G401 (cell line): ENCODE measurements around the gene SLC29A1. TPM values are rescaled to one million over a fixed set of nuclear protein-coding genes. Genes with fewer than 3 reads are reported as not detected.
"Not testable (repeated sequence)": the region's sequence is repeated elsewhere in the genome, so short reads cannot be mapped to it uniquely, and the experiment has no call there.

Experiments used
- DNase-seq: peaks from one replicate; pipeline ENCODE4 v3.0.0-alpha.2; 2015; ENCODE audit warnings: low spot score
- in situ Hi-C: cut with HindIII; loops from 2 replicates; pipeline ENCODE4 v1.10.0; 2016; ENCODE audit warnings: low sequenced_read_pairs, mixed read lengths
- total RNA-seq: library from RNA; depleted of rRNA; stranded (reverse); fragments of >200 nt; shearing (Covaris generic); gene quantifications from 2 replicates; pipeline ENCODE4 v1.2.3, GENCODE V29; 2014

SLC29A1 gene
- total RNA-seq, 1 experiment from 2014 or later = 46.1 TPM

DNA sequence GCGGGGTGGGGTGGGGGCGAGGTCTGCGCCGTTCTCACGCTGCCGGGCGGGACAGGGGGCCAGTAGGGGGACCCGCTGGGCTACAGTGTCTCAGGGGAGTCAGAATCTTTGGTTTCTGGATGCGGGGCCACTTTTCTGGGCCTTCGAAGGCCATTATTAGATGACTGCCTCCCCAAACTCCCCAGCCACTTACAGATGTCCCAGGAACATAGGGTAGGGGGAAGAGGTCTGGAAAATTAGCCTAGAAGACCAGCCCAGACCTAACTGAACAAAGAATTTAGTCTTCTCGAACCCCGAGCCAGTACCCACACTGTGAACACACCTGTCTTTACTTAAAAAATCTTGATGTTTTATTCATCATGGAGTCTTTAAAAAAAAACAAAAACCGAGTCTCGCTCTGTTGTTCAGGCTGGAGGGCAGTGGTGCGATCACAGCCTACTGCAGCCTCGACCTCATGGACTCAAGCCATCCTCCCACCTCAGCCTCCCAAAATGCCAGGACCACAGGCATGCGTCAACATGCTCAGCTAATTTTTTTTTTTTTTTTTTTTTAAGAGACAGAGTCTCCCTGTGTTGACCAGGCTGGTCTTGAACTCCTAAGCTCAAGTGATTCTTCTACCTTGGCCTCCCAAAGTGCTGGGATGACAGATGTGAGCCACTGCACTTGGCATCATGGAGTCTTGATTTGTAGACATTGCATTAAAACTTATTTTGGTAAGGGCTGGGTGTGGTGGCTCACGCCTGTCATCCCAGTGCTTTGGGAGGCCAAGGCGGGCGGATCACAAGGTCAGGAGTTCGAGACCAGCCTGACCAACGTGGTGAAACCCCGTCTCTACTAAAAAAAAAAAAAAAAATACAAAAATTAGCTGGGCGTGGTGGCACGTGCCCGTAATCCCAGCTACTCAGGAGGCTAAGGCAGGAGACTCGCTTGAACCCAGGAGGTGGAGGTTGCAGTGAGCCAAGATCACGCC is 3.3 kb upstream of the SLC29A1 start:
- in situ Hi-C loops = no loop called here
- no peak for DNase-seq

GRCh38 chr6:44220913-44221290 is 2.5 kb upstream of the SLC29A1 start:
- in situ Hi-C loops = no loop called here

DNA sequence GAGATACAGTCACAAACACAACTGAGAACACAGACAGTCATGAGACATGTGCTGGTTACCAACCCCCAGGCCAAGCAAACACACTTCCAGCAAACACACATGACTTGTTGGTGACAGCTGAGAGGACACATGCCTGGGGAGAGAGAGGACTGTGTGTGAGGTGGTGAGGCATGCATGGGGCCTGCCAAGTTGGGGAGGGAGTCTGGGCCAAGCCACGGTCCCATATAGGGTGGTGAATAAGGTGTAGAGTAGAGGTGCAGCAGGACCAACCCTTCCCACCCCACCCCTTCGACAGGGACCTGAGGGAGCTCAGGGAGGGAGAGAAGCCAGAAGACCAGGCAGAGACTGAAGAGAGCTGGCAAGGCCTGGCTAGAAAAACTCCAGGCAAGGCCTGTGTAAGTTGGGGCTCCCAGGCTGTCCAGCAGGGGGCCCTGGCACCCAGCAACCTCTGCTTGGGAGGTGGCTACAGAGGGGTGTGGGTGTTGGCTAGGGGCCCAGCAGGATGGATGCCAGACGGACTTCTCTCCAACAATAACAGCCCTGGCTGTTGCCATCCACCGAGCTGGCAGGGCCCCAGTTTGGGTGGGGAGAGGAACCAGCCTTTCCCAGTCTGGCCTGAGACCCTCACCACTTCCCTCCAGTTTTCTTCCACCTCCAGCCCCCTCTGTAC is 2.0 kb upstream of the SLC29A1 start:
- peak; percentile 59 for DNase-seq
- in situ Hi-C loops = no loop called here

More at GRCh38 chr6:44220913-44221290, 2.5 kb upstream of the SLC29A1 start:
- no peak for DNase-seq

- DNase-seq = no peak
- in situ Hi-C loops = no loop called here
Observed at GRCh38 chr6:44221961-44222335, 1.4 kb upstream of the SLC29A1 start.

GRCh38 chr6:44222486-44223318 is 693 bp upstream of the SLC29A1 start:
- DNase-seq = peak; percentile 59
- in situ Hi-C loops = no loop called here

DNA sequence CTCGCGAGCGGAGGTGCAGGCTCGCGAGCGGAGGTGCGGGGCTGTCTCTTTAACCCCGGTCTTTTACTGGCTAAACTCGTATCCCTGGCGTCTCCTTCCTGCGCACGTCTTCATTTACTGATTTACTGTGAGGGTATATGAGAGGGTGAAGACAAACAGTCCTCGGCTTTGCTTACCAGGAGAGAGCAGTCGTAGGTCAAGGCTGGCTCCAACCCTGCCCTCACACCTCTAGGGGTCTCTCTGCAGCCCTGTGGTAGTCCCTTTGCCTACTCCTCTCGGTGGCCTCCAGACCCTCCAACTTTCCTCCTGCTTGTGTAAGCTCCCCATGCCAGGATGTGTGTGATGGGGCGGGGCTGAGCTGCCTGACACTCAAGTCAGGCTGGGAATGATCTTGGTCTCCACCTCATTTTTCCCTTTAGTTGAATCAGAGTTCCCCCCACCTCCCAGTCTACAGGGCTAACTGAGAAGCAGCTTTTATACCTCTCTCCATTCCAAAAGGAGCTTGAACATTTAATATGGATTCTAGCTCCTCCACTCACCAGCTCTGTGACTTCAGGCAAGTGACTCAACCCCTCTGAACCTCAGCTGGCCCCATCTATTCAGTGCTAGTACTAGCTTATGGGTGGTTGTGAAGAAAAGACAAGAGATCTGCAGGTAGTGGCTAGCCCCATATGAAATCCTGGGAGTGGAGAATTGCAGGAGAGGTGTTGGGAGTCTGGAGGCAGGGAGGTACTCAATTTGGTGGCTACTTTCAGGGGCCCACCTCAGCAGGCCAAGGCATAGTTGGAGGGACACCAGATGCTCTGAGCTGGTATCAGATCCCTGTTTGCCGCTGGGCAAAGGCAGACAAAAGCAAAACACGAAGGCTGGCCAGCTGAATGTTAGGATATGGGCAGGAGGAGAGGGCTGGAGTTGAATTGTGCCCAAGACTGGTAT is 902 bp downstream of the SLC29A1 start:
- peak; percentile 63 for DNase-seq
- in situ Hi-C loops = no loop called here

- no peak for DNase-seq
- in situ Hi-C loops = no loop called here
Observed at GRCh38 chr6:44224965-44225305, 1.5 kb downstream of the SLC29A1 start.

GRCh38 chr6:44225579-44226325 is 2.4 kb downstream of the SLC29A1 start:
- DNase-seq = no peak
- in situ Hi-C loops = no loop called here

DNA sequence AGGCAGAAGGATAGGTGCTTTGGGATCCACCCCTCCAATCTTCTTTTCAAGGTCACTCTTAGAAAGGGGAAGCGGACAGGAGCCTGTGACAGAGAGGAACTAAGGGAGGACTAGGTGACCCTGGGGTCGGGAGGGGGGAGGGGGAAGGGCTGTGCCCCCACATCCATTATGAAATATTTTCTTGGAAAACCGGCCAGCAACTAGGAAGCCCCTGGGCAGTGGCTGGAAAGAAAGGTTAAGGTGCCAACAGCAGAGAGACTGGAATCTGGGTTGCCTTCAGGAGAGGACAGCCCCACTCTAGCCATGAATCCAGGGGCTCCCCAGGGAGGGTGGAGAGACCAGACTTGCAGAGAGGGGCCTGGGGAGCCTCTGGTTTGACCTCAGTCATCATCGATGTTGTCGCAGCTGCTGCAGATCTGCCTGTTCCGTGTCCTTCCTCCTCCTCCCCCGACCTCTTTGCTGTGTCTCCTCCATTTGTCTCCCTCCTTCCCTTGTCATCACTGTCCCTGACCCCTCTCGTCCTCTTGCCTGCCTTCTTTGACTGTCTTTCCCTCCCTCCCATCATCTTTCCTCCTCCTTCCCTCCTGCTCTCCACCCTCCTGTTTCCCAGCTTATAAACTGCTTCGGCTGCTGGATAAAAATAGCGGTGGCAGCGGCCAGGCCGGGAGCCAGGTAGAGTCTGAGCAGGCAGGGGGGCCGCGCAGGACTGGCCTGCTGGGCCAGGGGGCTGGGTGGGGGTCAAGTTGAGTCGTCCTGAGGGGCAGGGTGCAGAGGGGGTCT is 3.2 kb downstream of the SLC29A1 start:
- DNase-seq = peak; percentile 70
- in situ Hi-C loops = no loop called here

DNA sequence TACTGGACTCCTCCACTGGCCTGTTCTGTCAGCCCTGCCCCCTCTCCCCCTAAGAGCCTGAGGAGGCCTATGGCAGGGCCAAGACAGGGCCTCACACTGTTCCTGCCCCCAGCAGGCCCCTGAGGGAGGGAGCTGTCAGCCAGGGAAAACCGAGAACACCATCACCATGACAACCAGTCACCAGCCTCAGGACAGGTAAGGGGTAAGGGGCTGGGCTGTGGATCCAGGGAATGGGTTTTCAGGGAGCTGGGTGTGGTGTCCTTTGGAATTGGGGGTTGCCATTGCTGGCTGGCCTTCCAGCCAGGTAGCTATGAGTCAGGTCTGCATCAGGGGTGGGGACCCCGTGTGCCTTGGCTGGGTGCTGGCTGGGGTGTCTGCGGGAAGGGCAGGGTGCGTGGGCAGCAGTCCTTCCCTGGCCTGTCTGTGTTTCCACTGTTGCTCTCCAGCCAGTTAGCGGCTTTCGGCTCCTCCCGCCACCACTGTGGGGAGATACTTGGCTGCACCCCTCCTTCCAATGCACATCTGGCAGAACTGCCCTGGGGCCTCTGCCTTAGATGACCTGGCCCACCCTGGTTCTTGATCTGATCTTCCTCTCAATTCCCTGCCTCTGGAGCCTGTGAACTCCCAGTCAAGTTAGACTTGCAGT is 3.9 kb downstream of the SLC29A1 start:
- in situ Hi-C loops = no loop called here

GRCh38 chr6:44228031-44228430 is 4.6 kb downstream of the SLC29A1 start:
- no peak for DNase-seq
- in situ Hi-C loops = no loop called here

More for the DNA sequence above, 3.9 kb downstream of the SLC29A1 start:
- peak; percentile 53 for DNase-seq

- in situ Hi-C loops = no loop called here
- DNase-seq = no peak
Observed at GRCh38 chr6:44228433-44228832, 5.0 kb downstream of the SLC29A1 start.

- in situ Hi-C loops = no loop called here
- no peak for DNase-seq
Observed at GRCh38 chr6:44228836-44229235, 5.4 kb downstream of the SLC29A1 start.

DNA sequence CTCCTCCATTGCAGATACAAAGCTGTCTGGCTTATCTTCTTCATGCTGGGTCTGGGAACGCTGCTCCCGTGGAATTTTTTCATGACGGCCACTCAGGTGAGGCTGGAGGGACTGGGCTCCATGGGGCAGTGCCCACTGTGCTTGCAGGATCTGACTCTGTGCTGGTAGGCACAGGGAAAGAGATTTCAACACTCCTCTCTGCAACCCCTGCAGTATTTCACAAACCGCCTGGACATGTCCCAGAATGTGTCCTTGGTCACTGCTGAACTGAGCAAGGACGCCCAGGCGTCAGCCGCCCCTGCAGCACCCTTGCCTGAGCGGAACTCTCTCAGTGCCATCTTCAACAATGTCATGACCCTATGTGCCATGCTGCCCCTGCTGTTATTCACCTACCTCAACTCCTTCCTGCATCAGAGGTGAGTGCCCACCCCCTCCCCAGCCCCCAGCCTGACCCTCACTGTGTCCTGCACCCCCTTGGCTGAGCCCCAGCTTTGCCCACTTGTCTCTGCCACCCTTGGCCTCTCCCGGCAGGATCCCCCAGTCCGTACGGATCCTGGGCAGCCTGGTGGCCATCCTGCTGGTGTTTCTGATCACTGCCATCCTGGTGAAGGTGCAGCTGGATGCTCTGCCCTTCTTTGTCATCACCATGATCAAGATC is 6.1 kb downstream of the SLC29A1 start:
- in situ Hi-C loops = loop anchor here (10.0 kb wide), 1 partner anchor 85 kb away; no protein-coding TSS in a partner anchor
- DNase-seq = no peak

DNA sequence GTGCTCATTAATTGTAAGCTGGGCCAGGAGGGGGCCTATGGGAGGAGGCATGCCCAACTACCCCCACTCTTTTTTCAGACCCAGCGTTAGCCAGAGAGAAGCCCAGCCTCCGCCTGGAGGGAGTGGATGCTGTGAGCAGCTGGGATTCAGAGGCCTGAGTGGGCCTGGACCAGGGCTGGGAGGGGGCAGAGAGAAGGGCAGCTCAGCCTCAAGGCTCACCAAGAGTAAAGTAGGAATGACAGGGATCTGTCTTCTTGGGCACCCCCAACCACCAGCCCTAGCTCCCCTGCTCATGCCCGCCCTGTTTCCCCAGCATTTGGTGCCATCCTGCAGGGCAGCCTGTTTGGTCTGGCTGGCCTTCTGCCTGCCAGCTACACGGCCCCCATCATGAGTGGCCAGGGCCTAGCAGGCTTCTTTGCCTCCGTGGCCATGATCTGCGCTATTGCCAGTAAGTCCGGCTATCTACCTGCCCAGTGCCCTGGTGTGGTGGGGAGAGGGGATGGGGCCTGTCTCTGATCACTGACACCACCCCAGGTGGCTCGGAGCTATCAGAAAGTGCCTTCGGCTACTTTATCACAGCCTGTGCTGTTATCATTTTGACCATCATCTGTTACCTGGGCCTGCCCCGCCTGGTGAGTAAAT is 6.8 kb downstream of the SLC29A1 start:
- in situ Hi-C loops = loop anchor here (10.0 kb wide), 1 partner anchor 85 kb away; no protein-coding TSS in a partner anchor
- no peak for DNase-seq

GRCh38 chr6:44231426-44231825 is 8.0 kb downstream of the SLC29A1 start:
- DNase-seq = not testable (repeated sequence)
- in situ Hi-C loops = loop anchor here (10.0 kb wide), 1 partner anchor 87 kb away; no protein-coding TSS in a partner anchor
